ENCODE results near the gene NSF. TPM values are rescaled to one million over a fixed set of nuclear protein-coding genes. Genes with fewer than 3 reads are reported as not detected.
A peak's percentile ranks its signal among the peaks of the same experiment; 100 is the strongest.

The NSF gene
- total RNA-seq, 4 donors from 2014 or later = 28.9 to 61.9 (median 45.7) TPM

GRCh38 chr17:46758614-46759013 lies 168.1 kb downstream of the NSF start:
- H3K4me1 ChIP-seq = no peaks in the 10 kb centered on the region
- H3K36me3 ChIP-seq = peaks cover 4 to 5% of the 10 kb centered on the region in 2 donors
- intact Hi-C loops (cut with DNase I) = no loop called here
- 90 to 95% methylated on average over 4 to 5 of the region's 5 CpGs for WGBS, 2 donors
- no peak overlapping the region for H3K27ac ChIP-seq
- TF ChIP-seq POLR2A (IDR thresholded peaks at IDR 0.05) = no peak
- no peak for TF ChIP-seq CTCF (IDR thresholded peaks at IDR 0.05)
- no peaks in the 10 kb centered on the region for H3K27me3 ChIP-seq
- no peak overlapping the region for H3K4me3 ChIP-seq (replicated peaks in 1 of 3)
- no peaks in the 10 kb centered on the region for H3K9me3 ChIP-seq
- DNase-seq = no peak

DNA sequence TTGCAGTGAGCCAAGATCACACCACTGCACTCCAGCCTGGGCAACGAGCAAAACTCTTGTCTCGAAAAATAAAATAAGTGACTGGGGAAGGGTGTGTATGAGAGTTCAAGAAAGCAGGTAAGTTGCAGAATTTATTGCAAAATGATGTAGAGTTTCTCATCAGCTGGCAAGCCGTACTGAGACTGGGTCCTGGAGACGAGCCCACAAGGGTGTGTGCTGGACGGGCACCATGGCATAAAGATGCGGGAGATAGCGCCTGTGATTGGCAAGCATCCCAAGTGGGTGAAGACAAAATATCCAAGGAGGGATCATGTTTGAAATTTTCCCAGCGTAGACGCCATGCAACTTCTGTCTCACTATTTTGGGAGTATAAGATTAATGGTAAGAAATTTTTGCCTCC lies 168.7 kb downstream of the NSF start:
- TF ChIP-seq POLR2A (IDR thresholded peaks at IDR 0.05) (no peak), CTCF (IDR thresholded peaks at IDR 0.05) (no peak)
- intact Hi-C loops (cut with DNase I) = no loop called here
- no peak overlapping the region for H3K27ac ChIP-seq

GRCh38 chr17:46763416-46763815 lies 172.9 kb downstream of the NSF start:
- WGBS, 2 donors = 93 to 94% methylated on average over 3 of the region's 3 CpGs
- intact Hi-C loops (cut with DNase I) = no loop called here
- H3K4me1 ChIP-seq = peaks cover 8% of the 10 kb centered on the region in 2 donors

More for the DNA sequence above, 168.7 kb downstream of the NSF start:
- Histone ChIP-seq H3K4me3 (replicated peaks in 1 of 3) (no peak overlapping the region), H3K27me3 (no peaks in the 10 kb centered on the region), H3K9me3 (no peaks in the 10 kb centered on the region), H3K36me3 (peaks cover 4 to 5% of the 10 kb centered on the region in 2 donors), H3K4me1 (no peaks in the 10 kb centered on the region)
- DNase-seq = no peak
- WGBS, 2 donors = 93 to 96% methylated on average over 9 of the region's 9 CpGs

GRCh38 chr17:46764000-46764708 lies 173.7 kb downstream of the NSF start:
- DNase-seq = no peak
- Histone ChIP-seq H3K4me3 (replicated peaks in 1 of 3) (no peak overlapping the region), H3K27me3 (no peaks in the 10 kb centered on the region), H3K36me3 (no peaks in the 10 kb centered on the region), H3K27ac (no peak overlapping the region), H3K4me1 (peaks cover 8% of the 10 kb centered on the region in 2 donors), H3K9me3 (no peaks in the 10 kb centered on the region)
- 87 to 88% methylated on average over 12 of the region's 12 CpGs for WGBS, 2 donors
- no peak for TF ChIP-seq CTCF (IDR thresholded peaks at IDR 0.05)
- no peak for TF ChIP-seq POLR2A (IDR thresholded peaks at IDR 0.05)
- intact Hi-C loops (cut with DNase I) = no loop called here

More at GRCh38 chr17:46763416-46763815, 172.9 kb downstream of the NSF start:
- H3K36me3 ChIP-seq = no peaks in the 10 kb centered on the region
- H3K27ac ChIP-seq = no peak overlapping the region
- no peaks in the 10 kb centered on the region for H3K27me3 ChIP-seq
- no peaks in the 10 kb centered on the region for H3K9me3 ChIP-seq
- DNase-seq = no peak
- TF ChIP-seq CTCF (IDR thresholded peaks at IDR 0.05) (no peak), POLR2A (IDR thresholded peaks at IDR 0.05) (no peak)
- no peak overlapping the region for H3K4me3 ChIP-seq (replicated peaks in 1 of 3)

- no peak for TF ChIP-seq POLR2A (IDR thresholded peaks at IDR 0.05)
- TF ChIP-seq CTCF (IDR thresholded peaks at IDR 0.05) = no peak
- Histone ChIP-seq H3K9me3 (no peaks in the 10 kb centered on the region), H3K27ac (no peak overlapping the region), H3K4me1 (peaks cover 8 to 13% of the 10 kb centered on the region in 2 donors), H3K4me3 (replicated peaks in 1 of 3) (no peak overlapping the region), H3K27me3 (no peaks in the 10 kb centered on the region), H3K36me3 (no peaks in the 10 kb centered on the region)
- DNase-seq = peak; percentile 85 to 86
- WGBS, 2 donors = 44 to 51% methylated on average over 12 to 13 of the region's 13 CpGs
- intact Hi-C loops (cut with DNase I) = no loop called here
Observed at GRCh38 chr17:46764709-46765401, 174.4 kb downstream of the NSF start.
